ENCODE results near the gene TRIP10. TPM values are rescaled to one million over a fixed set of nuclear protein-coding genes. Genes with fewer than 3 reads are reported as not detected.

TRIP10 gene
- total RNA-seq, 1 experiment from 2014 or later, result 38.7 TPM

DNA sequence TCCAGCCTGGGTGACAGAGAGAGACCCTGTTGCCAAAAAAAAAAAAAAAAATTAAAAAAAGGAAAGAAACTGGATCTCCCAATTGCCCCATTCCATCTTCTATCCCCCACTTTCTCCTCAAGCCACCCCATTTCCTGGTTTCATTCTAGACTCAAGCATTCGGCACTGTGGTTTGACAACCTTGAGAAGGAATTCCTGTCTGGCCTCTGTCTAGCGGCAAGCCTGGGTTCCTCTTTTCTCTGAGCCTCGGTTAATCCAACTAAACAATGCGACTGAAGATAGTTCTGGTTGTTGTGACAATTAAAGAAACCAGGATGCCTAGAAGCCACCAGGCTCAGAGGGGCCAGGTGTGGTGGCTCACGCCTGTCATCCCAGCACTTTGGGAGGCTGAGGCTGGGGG, 15.7 kb upstream of the TRIP10 start:
- no peak for DNase-seq (ENCODE audit: low read depth)

DNA sequence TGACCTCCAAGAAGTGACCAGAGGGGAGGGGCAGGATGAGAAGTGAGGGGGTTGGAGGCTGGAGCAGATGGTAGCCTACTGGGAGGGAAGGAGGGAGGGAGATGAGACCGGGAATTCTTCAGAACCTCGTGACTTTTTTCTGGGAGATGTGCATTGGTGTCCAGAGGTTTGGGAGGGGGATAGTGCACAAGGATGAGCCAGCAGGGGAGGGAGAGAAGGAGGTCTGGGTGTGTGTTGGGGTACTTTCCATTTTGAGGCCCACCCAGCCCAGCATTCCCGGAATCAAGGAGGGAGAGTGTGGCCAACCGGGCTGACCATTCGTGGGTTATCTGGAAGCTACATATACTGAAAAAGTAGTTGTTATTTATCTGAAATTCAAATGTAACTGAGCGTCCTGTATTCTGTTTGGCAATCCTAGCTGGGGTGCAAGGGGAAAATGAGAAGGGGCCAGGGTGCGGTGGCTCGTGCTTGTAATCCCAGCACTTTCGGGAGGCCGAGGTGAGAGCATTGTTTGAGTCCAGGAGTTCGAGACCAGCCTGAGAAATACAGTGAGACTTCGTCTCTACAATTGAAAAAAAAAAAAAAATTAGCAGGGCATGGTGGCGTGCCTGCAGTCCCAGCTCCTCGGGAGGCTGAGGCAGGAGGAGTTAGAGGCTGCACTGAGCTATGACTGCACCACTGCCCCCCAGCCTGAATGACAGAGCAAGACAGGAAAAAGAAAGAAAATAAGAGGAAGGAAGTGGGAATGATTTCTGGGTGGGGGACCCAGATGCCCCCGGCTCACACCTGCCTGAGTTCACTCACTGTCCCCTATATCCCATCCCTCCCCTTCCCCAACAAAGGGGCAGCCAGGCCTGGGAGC, 14.6 kb upstream of the TRIP10 start:
- no peak for DNase-seq (ENCODE audit: low read depth)

DNA sequence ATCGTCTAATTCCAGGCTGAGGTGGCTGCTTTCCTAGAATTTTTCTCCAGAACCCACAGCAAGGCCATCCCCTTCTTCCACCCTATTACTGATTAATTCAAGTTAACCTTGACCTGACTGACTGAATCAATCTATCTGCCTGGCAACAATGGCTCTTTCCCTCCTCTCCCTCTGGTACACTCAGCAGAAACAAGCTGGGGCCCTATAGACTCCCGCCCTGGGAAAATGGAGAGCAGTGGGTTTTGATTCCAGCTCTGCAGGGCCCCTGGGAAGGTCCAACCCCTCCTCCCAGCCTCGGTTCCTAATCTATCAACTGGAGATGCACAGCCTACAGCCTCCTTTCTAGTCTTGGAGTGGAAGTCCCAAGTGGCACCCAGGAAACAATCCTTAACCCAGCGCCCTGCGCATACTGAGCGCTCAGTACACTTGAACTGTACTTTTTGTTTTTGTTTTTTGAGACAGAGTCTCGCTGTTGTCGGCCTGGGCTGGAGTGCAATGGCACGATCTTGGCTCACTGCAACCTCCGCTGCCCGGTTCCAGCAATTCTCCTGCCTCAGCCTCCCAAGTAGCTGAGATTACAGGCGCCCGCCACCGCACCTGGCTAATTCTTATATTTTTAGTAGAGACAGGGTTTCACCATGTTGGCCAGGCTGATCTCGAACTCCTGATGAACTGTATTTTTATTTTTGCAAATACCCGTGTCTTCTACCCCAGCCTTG, 13.8 kb upstream of the TRIP10 start:
- no peak for DNase-seq (ENCODE audit: low read depth)

DNA sequence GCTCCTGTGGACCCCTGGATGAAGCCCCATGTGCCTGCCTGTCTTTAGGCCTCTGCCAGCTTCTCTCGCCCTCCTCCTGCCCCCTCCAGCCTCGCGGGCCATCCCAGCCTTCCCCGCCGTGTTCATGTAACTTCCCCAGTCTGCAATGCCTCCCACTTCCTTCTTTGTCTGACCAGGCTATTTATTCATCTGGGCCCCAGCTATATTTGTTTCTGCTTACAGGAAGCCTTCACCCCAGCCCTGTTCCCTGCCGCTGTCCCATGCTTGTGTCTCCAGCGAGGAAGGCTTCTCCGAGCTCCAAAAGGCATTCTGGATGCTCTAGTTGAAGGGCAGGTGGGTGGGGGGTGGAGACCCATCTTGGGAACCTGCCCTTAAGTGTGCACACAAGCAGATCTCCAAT, 11.1 kb upstream of the TRIP10 start:
- no peak for DNase-seq (ENCODE audit: low read depth)

DNA sequence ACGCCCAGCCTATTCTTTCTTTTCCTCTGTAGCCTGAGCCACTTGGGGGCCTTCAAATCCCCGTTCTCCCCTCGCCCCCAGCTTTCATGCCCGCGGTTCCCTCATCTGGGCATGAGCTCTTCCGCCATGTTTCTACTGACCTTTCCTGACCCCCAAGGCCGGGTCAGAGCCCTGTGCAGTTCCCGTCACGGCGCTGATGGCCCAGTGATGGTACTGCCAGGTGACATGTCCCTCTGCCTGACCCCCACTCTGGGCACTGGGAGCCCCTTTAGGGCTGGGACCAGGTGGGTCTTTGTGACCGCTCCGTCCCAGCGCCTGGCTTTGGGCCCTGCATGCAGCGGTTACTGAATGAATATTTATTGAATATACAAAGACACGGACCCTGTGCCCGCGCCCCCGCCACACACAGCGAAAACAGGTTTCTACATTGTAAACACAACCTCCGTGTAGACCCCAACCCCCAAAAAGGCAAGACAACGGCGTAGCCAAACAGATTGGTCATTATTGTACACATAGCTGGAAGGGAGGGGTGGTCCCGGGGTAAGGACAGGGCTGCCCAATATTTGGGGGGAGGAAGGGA, 9.8 kb upstream of the TRIP10 start:
- DNase-seq (ENCODE audit: low read depth), result no peak

DNA sequence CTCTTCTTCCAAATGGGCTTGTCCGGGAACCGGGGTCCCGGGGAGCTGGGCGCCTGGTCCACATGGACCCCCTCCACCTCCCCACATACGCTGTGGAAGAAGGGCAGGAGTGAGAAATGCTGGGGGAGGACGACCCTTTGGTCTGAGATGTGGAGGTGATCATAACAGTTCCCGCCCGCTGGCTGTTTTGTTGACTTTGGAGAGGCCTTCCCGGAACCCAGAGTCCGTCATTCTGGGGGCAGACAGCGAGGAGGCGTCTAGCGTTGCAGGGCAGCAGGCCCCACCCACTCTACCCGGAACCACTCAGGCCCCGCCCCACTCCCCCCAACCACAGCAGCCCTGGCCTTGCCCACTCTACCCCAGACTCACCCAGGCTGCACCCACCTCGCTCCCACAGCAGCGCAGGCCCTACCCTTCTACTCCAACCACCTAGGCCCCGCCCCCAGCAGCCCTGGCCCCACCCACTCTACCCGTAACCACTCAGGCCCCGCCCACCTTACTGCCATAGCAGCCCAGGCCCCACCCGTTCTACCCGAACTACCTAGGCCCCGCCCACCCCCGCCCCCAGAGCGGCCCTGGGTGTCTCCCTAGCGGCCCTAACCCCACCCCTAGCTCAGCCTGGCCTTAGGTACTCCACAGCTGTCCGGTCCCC, 9.2 kb upstream of the TRIP10 start:
- DNase-seq (ENCODE audit: low read depth), result no peak

DNA sequence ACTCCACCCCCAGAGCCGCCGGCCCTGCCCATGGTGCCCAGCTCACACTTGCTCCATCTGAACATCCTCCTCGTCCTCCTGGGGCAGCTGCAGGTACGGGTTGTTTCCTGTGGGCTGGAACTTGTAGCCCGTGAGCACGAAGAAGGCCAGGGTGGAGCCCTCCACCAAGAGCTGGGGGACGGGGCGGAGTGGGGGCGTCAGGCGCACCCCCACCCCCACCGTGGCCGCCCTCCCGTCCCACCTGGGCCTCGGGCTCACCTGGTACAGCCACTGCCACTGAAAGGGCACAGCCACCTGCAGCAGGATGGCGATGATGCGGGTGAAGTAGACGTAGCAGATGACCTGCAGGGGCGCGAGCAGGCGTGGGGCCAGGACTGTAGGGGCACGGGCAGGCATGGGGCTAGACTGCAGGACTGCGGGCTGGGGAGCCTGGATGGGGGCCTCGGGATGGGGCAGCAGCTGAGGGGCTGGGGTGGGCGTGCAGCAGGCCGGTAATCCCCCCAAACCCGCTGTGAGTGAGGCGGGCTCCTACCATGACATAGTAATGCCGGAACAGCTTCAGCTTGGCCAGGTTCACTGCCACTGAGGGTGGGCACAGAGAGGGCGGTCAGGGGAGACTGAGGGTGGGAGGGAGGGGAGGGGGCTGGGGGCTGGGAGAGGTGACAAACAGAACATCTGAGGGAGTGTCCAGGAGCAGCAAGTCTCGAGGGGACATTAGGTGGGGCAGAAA, 8.4 kb upstream of the TRIP10 start:
- no peak for DNase-seq (ENCODE audit: low read depth)

DNA sequence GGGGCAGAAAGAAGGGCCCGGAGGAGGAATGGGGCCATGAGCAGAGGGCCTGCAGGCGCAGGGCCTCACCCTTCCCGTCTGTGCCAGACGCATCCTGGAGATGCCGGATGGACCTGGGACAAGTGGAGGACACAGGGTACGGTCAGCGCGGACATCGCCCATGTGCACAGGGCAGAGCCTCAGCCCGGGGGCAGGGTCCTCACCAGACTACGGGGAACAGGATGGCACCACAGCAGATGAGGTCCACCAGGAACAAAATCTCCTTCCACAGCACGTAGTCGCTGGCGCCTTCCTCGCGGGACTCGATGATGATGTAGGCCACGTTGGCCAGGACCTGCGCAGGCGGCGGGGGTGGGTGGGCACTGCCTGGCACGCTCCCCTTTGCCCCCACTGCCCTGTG, 7.7 kb upstream of the TRIP10 start:
- no peak for DNase-seq (ENCODE audit: low read depth)

DNA sequence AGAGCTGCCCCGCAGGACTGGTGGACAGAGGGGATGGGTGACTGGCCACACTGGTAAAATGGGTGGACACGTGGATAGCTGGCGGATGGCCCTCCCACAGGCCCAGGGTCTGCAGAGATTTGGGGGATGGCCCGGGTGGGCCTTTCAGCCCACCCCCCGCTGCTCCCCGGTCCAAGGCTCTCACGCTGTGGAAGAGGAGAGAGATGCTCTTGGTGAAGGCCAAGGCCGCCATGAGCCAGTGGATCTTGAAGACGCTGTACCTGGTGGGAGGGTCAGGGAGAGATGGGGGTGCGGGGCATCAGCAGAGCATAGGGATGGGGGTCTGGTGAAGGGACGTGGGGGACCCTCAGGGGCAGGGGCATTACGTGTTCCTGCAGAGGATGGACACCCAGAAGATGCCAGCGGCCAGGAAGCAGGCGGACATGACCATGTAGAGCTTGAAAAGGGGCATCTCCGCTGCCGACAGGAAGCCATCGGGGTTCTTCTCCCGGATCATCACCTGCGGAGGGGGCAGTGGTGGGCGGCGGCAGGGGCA, 6.6 kb upstream of the TRIP10 start:
- DNase-seq (ENCODE audit: low read depth), result no peak

DNA sequence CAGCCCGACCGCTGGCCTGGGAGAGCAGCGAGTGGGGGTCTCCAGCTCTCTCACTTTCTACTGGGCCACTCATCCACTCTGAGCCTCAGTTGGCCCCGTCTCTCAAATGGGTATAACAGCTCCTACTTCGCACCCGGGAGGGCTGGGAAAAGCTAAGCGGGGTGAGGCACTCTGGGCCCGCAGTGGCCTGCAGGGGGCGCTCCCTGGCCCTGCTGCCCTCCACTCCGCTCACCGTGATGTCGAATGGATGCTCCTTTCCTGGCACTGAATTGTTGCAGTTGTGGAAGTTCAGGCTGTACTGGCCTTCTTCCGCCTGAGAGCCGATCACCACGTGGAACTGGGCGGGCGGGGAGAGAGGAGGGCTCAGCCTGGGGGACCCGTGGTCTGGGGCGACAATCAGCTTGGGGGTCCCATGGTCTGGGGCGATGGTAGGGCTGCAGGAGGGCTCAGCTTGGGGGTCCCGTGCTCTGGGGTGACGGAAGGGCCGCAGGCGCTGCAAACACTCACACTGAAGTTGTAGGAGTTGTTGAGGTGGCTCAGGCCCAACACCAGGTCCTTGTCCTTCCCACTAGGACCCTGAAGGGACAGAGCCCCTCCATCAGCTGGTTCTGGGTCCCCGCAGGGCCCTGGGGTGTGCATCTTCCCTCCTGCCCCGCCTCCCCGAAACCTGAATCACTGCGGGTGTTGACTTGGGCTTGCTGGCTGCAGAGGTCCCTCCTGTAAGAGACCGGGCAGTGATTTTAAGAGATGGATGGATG, 6.0 kb upstream of the TRIP10 start:
- DNase-seq (ENCODE audit: low read depth), result no peak

DNA sequence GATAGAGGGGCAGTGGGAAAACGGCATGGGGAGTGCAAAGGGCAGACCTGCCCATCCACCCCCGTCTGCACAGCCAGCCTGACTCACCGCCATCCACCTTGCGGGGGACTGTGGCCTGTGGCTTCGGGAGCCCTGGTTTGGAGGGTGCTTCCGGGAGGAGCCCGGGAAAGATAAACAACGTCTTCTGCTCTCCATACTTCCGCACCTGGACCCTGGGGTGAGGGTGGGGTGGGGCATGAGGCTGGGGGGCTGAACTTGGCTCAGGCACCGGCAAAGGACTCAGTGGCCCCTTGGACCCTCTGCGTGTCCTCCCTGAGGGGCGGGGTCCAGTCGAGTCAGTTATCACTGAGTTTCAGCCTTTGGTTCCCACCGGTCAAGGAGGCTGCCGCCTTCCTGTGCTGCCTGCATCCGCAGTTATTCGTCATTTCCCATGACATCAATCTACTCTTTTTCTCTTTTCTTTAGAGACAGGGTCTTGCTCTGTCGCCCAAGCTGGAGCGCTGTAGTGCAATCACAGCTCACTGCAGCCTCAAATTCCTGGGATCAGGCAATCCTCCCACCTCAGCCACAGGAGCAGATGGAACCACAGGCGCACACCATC, 5.3 kb upstream of the TRIP10 start:
- peak; percentile 25 for DNase-seq (ENCODE audit: low read depth)

DNA sequence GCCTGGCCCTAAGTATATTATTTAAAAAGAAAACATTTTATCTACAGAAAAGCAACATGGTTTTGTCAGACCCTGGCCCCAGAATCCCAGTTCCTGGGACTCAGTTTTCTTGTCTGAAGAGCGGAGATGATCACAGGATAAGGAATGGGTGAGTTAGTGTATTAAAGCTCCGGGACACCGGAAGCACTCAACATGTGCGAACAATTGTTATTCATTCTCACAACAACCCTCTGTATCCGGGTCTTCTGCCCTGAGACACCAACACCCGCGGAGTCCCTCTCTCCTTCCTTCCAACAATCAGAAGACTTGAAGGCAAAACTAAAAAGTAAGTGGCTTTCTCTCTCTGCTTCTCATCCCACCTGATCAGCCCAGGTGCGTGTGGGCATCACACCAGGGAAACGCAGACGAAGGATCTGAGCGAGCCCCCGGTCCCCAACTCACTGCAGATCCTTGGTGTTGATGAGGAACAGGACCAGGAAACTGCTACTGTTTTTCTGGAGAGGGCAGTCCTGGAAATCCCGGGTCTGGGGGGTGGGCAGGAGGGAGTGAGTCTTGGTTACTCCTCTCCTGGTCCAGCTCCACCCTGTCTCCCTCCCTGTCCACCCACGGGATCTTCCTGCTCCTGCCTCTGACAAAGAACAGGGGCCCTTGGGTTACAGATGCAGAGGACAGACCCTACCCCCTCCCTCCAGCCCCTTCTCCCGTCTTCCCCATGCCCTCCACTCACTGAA, 4.1 kb upstream of the TRIP10 start:
- no peak for DNase-seq (ENCODE audit: low read depth)

DNA sequence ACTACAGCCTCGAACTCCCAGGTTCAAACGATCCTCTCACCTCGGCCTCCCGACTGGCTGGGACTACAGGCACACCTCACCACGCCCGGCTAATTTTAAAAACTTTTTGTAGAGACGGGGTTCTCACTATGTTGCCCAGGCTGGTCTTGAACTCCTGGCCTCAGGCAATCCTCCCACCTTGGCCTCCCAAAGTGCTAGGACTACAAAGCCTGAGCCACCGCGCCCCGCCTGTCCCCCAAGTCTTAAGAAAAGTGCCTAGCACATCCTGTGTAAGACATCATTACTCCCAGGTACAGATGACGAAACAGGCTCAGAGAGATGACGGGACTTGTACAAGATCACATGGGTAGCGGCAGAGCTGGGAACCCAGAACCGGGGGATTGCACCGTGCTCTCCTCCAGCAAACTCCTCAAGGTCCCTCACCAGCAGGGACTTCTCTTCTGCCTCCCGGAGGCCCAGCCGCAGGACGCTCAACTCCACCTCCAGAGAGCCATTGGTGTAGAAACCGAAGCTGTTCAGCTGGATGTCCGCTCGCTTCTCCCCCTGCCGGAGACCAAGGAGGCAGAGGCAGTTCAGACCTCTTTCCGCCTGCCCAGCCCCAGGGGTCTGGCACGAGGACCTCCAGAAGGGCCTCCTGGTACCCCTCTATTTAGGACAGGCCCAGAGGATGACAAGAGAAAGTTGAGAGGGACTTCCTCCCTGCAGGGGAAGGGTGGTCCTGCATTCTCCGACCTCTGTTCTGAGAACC, 3.1 kb upstream of the TRIP10 start:
- DNase-seq (ENCODE audit: low read depth), result peak; percentile 79

DNA sequence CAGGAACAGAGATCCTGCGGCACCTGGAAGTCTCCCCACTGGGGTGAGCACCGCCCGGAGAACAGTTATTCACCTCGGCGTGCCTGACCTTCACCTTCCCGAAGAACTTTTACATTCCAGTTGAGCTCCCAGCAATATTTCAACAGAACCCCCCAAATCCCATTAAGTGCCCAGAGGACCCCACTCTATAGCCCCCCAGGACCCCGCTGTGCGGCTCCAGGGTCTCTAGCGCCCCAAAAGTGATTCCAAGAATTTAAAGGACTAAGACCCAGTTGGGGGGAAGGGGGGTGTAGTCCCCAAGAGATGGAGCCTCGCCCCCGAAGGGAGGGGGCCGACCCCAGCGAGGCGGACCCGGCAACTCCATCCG, 2.6 kb upstream of the TRIP10 start:
- no peak for DNase-seq (ENCODE audit: low read depth)

DNA sequence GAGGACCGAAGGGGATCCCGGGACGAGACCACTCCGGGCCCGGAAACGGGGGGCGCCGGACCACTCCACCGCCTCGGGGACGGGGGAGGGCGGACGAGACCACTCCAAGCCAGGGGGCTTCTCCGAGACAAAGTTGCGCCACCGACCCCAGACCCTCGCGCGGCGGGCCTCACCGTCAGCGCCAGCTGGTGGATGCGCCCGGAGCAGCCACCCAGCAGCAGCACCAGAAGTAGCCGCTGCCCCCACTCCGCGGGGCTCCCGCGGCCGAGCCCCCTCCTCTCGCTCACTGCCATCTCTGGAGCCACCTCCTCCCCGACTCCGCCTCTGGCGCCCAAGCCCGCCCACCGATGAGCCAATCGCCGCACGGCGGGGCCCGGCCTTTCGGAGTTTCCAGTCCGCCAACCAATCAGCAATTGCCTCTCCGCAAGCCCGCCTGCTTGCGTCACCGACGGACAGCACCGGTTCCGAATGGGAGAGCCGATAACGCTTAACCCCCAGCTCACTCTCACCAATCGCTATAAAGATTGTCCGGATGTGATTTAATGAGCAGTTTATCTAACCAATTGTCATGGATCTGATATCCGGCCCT, 2.1 kb upstream of the TRIP10 start, which contains the start of gene GPR108:
TSS of gene GPR108 (minus strand) at position 297 of the 589 bp plus-strand sequence. CDS start at position 293, 4 bp downstream.
- peak; percentile 100 for DNase-seq (ENCODE audit: low read depth)

DNA sequence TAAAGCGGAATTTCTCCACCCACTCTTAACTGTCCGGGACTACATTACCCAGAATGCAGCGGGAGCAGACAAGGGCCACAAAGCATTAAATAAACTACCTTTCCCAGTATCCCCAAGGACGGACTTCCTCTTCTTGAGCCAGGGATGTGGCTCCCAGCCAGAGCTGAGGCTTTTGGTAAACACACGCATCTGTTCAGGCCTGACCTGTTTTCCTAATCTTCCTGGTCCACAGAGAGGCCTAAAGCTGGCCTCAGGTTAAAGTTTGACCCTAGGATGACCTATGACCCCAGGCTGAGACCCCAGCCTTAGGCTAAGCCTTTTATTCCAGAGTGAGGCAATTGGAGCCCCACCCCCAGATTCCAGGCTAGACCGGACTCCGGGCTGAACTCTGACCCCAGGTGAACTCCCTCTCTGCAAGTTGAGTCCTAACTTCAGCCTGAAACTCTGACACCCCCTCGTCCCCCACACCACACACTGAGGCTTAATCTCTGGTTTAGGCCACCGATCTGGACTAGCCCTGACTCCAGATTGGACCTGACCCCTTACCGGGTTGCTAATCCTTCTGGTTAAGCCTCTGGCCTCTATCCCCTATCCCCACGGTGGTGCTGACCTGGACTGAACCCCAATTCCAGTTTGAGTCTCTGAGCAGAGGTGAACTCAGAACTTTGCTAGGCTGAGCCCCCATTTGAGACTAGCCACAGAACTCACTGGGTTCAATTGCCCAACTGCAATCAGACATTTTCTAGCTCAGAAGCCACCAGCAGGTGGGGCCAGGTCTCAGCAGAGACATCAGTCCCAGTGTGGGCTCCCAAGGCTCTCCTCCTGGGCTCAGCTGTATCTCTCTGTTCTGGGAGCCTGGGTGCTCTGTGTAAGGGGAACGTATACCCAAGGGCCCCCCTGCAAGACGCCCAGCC, 1.4 kb upstream of the TRIP10 start:
- DNase-seq (ENCODE audit: low read depth), result peak; percentile 71
